SHP77 (cell line): ENCODE measurements around the gene FRMD4B.
"Not testable (repeated sequence)": the region's sequence is repeated elsewhere in the genome, so short reads cannot be mapped to it uniquely, and the experiment has no call there.

Source experiments
- DNase-seq, 2 experiments: peaks; one replicate each; lab custom pipeline; 2025; lab: John Stamatoyannopoulos, UW

FRMD4B gene

DNA sequence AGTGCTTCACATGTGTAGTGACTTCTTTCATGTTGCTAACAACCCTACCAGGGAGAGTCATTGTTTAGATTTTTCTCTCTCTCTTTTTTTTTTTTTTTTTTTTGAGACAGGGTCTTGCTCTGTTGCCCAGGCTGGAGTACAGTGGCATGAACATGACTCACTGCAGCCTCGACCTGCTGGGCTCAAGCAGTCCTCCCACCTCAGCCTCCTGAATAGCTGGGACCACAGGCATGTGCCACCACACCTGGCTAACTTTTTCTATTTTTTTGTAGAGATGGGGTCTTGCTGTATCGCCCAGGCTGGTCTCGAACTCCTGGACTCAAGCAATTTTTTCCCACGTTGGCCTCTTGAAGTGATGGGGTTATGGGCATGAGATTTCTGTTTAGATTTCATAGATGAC lies 63.4 kb downstream of the FRMD4B start:
- DNase-seq = not testable (repeated sequence)

GRCh38 chr3:69322158-69322509 lies 63.8 kb downstream of the FRMD4B start:
- no peak for DNase-seq

GRCh38 chr3:69321301-69322157 lies 64.4 kb downstream of the FRMD4B start:
- DNase-seq = no peak

- DNase-seq = no peak
These were observed 65.0 kb downstream of the FRMD4B start for GRCh38 chr3:69320871-69321271.

GRCh38 chr3:69319652-69320051 lies 66.2 kb downstream of the FRMD4B start:
- no peak for DNase-seq

GRCh38 chr3:69318410-69318809 lies 67.5 kb downstream of the FRMD4B start:
- DNase-seq = no peak

DNA sequence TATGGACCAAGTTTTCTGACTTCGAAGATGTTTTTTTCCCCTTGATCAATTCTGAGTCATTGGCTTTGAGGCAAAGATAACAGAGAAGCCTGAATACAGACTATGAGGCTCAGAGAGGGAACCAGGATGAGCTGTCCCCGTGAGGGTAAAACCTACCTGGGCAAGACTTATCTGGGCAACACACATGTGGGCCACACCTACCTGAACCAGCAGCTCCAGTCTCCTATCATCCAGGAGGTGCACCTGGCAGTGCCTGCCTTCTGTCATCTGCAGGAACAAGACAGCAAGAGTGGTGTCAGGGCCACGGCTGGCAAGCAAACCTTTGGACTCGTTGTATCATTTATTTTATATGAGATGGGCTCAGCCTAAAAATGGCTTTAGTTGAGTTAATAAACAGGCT lies 72.6 kb downstream of the FRMD4B start:
- no peak for DNase-seq

GRCh38 chr3:69309814-69310213 lies 76.1 kb downstream of the FRMD4B start:
- DNase-seq = peak in 1 of 2 experiments; percentile 42

DNA sequence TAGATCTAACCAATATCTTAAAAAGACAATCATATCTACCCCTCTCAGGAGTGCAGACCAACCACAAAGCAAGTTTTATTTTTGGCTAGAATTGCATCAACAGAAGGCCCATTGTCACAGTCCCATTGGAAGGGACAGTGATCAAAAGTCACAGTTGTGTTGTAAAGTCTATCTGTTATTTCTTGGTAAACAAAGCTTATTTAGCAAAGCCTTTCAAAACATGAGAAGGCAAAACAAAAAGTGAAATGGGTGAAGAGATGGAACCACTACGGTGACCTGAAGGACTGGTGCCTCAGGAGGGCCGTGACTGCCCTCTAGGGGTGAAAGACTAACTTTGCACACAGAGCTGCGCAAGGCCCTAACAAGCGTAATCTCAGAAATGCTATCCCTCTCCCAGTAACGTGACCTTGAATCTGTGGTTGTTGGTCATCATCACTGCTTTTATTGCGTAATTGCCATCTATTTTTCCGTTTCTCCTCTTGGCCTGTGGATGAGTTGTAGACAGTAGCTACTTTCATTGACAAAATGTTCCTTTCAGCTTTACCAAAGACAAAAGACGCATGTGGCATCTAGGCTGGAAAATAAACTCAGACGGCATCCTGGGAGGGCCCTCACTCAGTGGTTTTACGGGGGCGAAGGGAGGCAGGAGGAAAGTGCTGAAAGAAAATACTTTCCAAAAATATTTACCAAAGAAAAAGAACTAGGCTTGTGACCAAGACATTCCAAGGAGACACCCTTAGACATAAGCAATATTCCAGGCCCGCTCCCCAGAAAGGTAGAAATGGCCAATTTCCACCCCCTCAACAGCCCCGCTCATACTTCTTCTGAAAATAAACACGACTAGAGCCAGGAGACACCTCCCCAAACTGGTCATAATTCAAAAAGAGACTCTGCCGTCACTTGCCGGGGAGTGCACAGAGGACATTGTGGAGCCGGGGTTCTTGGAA lies 79.4 kb downstream of the FRMD4B start:
- DNase-seq = peak; percentile 30 to 53

DNA sequence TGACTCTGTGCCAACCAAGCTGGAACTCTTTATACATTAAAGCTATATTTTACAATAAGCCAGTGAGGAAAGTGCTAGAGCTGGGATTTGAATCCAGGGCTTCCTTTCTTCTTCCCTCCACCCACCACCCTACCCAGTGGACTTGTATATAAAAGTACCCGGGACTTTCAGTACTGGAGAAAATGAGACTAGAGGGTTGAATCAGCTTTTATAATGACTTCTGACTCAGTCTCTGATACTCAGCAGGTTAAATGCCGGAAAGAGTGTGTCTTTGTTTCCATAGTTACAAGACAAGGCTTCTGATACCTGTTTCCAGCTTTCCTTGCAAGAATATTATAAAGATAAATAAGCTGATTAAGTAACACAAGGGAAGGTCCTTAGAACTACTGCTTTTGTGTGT lies 80.9 kb downstream of the FRMD4B start:
- no peak for DNase-seq

GRCh38 chr3:69304396-69304795 lies 81.5 kb downstream of the FRMD4B start:
- no peak for DNase-seq

DNA sequence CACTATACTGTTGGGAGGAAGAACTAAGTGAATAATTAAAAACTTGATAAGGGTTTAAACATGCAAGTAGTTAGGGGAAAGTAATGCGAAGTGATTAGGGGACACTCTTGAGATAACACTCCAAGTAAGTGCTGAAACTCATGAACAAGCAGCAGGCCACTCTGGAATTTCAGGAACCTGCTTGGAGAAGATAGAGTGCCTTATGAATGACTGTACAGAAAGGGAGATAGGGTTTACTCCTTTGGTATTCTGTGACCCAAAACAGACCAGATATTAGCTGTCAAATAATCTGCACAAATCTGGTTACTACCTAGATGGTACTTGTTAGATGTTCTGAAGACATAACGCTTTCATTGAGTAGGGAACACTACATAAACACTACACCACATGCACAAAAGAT lies 85.6 kb downstream of the FRMD4B start:
- DNase-seq = no peak

DNA sequence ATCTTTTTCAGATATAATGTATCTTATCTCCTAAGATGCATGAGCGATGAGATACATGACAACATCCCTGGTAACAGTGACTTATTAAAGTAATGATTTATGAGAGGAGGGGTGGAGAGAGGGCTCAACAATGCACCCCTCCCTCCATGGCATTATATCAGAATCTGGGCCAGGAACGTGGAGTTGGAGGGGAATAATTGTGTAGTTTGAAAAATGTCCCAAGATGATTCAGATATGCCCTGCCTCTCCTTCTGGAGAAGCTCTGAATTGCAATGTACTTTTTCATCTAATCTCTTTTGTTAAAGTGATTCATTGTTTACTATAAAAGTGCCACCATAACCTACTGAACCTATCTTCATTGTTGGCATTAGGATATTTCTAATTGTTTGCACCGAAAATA lies 86.5 kb downstream of the FRMD4B start:
- DNase-seq = no peak

- DNase-seq = no peak
These were observed 88.4 kb downstream of the FRMD4B start for GRCh38 chr3:69297501-69297900.

- DNase-seq = no peak
These were observed 88.9 kb downstream of the FRMD4B start for GRCh38 chr3:69296995-69297394.

DNA sequence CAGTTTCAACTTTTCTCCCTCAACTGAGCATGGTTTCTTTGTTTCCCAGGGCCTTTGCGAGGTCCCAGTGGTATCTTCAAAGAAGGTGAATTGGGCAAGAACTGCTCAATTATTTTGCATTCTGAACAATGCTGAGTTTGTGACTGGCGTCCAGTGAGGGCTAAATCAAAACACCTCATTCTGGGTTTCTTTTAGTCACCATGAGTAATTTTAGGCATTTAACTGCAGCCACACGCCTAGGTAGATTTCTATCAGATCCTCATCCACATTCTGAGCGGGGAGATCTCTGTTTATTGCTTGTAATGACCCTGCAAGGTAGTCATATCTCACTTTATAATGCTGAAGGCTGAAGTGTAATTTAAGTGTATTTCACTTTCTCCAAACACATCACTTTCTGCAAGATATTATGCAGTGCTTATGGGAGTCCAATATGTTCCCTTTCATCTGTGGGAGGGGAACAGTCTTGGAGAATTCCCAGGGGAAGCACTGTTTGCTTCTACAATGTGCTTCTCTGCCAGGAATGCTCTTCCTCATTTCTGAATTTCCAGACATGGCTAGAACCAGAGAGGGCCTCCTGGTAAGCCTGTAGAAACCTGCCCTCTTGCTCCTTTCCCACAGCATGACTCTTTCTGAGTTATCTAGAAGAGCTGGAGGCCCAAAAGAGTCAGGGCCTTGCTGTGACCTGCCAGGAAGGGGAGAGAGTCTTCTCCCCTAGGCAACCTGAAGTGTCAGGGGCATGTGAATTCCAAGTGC lies 91.7 kb downstream of the FRMD4B start:
- DNase-seq = no peak

DNA sequence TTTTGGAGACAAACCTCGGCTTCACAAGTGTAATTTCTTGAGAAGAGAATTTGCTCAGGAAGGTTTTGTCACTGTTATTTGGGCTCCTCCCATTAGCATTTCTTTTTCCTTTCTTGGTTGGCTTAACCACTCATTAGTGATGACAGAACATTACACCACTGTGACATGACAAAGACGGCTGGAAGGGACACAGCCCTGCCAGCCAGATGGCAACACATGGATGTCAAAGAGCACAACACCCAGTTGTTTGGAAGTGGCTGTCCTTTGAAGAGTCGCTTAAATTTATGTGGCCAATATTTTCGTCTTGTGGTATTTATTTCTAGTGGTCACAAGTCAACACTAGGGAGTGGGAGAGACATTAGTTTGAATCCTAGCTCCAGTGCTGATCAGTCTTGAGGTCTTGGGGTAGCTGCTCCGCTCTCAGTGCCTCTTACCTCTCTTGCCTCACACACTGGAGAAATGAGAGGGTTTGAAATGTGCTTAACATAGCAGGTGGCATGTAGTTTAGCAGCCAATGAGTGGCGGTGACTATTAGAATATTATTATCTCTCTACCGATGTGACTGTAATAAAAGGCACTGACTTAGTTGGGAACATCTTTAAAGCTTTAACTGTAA lies 92.8 kb downstream of the FRMD4B start:
- DNase-seq = no peak

DNA sequence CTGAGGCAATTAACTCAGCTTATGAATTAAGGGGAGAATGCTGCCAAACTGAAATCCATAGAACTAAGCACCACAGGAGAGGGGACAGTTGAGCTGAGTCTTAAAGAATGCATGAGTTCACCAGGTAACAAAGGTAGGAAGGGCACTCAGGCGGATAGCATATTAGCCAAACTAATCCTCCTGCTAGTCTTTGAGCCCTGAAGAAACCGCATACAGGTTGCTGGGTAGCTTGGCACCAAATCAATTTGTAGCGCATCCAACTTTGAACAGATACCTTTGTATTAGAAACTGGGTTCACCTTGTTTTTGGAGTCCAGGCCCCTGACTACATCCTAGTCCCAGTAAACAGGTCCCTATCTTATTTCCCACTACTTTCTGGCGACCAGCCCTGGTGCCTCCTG lies 93.7 kb downstream of the FRMD4B start:
- DNase-seq = no peak

GRCh38 chr3:69290430-69290829 lies 95.5 kb downstream of the FRMD4B start:
- no peak for DNase-seq

GRCh38 chr3:69290006-69290405 lies 95.9 kb downstream of the FRMD4B start:
- DNase-seq = no peak

- no peak for DNase-seq
These were observed 97.6 kb downstream of the FRMD4B start for GRCh38 chr3:69288161-69288895.
